Measurements from ENCODE around the gene ADGRB3. TPM values are rescaled to one million over a fixed set of nuclear protein-coding genes. Genes with fewer than 3 reads are reported as not detected.

ADGRB3 gene
- total RNA-seq, 1 donor from 2014 or later: 14.9 TPM

DNA sequence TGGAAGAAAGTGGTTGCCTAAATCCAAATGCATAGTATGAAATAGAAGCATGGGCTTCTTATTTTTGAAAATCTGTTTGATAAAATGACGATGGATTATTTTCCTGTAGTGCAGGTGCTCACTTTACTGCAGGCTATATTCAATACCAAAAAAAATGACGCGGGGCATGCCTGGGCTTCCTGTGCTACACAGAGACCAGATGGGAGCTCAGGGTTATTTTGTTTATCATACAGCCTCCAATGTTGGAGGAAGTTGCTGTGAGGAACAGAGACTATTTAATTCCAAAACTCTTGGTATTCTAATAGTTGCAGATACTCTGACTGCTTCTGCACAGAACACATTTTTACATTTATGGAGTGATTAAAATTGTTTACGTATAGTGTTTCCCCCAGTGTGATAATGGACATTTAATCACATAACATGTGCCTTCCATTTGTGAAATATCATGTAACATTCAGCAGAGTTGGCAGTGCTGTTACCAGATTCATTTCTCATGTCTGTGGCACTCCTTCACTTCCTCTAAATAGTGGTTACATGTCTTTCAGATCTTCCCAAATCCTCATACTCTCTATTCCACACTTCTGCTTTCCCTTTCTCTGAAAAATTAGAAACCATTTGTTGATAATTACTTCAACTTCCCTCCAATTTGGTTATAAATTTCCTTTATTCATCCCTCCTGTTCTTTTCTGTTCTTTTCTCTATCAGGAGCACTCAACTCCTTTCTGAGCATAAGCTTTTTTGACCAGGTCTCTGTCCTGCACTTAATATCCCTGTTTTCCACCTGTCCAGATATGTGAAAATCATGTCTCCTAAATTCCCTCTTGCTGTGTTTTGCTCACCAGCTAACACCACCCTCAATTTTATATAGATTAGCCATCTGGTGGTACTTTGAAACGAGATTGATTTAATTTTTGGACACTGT lies 121.6 kb downstream of the ADGRB3 start:
- H3K27me3 Mint-ChIP-seq (ENCODE audit: low read depth): no peaks in the 10 kb centered on the region
- no peak overlapping the region for H3K4me3 Mint-ChIP-seq
- no peak overlapping the region for H3K27ac Mint-ChIP-seq
- H3K9me3 Mint-ChIP-seq: no peaks in the 10 kb centered on the region
- TF ChIP-seq, protein P1, sequence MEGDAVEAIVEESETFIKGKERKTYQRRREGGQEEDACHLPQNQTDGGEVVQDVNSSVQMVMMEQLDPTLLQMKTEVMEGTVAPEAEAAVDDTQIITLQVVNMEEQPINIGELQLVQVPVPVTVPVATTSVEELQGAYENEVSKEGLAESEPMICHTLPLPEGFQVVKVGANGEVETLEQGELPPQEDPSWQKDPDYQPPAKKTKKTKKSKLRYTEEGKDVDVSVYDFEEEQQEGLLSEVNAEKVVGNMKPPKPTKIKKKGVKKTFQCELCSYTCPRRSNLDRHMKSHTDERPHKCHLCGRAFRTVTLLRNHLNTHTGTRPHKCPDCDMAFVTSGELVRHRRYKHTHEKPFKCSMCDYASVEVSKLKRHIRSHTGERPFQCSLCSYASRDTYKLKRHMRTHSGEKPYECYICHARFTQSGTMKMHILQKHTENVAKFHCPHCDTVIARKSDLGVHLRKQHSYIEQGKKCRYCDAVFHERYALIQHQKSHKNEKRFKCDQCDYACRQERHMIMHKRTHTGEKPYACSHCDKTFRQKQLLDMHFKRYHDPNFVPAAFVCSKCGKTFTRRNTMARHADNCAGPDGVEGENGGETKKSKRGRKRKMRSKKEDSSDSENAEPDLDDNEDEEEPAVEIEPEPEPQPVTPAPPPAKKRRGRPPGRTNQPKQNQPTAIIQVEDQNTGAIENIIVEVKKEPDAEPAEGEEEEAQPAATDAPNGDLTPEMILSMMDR (IDR thresholded peaks at IDR 0.05; ENCODE audit: unreplicated experiment): no peak
- no peaks in the 10 kb centered on the region for H3K36me3 Mint-ChIP-seq
- peaks cover 17% of the 10 kb centered on the region for H3K4me1 Mint-ChIP-seq
- no peak for DNase-seq (ENCODE audit: low spot score in 2 of 2, unreplicated experiment in 2 of 2)

DNA sequence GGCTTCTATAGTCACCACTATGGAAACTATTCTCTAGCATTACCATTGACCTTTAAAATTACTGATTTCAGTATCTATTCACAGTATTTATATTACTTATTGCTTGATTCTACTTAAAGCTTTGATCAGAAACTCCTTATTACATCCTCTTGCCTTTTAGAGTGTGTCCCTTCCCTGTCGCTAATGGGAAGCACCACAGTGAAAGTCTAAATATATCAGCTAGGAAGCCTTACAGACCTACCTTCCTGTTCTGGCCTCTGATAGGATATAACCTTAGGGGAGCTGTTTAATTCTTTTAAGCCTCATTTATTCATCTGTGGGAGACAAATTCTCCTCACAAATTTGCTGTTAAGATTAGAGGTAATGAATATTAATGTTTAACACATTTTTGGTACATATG lies 122.7 kb downstream of the ADGRB3 start:
- TF ChIP-seq, protein P1 (IDR thresholded peaks at IDR 0.05; ENCODE audit: unreplicated experiment): no peak
- Mint-ChIP-seq H3K4me3 (no peak overlapping the region), H3K36me3 (no peaks in the 10 kb centered on the region), H3K27me3 (ENCODE audit: low read depth) (no peaks in the 10 kb centered on the region), H3K4me1 (peaks cover 17% of the 10 kb centered on the region), H3K9me3 (no peaks in the 10 kb centered on the region), H3K27ac (no peak overlapping the region)
- DNase-seq (ENCODE audit: low spot score in 2 of 2, unreplicated experiment in 2 of 2): no peak

DNA sequence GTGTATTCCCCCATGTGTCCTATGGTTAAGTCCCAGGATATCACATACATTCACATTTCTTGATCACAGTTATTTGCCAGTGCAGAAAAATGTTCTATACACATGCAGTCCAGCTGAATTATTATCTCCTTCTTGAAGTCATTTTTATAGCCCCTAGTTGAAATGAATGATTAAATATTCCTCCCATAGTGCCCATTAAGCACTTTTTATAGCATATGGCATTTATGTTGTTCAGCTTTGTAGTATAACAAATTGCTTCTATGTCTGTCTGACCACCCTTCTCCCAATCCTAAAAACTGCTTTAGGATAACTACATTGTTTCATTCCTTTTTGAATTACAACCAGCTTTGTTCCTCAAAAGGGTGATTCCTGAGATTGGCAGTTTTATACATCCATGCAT lies 123.5 kb downstream of the ADGRB3 start:
- no peak overlapping the region for H3K27ac Mint-ChIP-seq
- H3K4me1 Mint-ChIP-seq: peaks cover 17% of the 10 kb centered on the region
- no peak overlapping the region for H3K4me3 Mint-ChIP-seq
- TF ChIP-seq, protein P1 (IDR thresholded peaks at IDR 0.05; ENCODE audit: unreplicated experiment): no peak
- H3K27me3 Mint-ChIP-seq (ENCODE audit: low read depth): no peaks in the 10 kb centered on the region
- no peaks in the 10 kb centered on the region for H3K36me3 Mint-ChIP-seq
- no peak for DNase-seq (ENCODE audit: low spot score in 2 of 2, unreplicated experiment in 2 of 2)
- no peaks in the 10 kb centered on the region for H3K9me3 Mint-ChIP-seq

DNA sequence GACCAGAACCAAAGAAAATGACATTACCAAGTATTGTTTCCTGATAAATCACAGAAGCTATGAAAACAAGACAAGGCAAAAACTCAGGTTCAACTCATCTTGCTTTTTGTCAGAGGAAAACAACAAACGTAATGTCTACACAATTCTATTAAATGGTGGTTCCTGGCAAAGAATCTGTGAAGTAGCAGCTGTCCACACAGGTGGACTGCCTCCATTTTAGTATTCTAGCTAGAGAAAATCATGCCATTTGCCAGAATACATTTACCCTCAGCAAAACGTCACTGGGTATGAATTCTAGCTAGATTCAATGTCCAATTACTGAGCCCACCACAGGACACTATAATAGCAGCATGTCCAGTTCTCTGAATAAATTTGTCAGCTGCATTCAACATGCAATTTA lies 125.4 kb downstream of the ADGRB3 start:
- no peak overlapping the region for H3K27ac Mint-ChIP-seq
- no peaks in the 10 kb centered on the region for H3K36me3 Mint-ChIP-seq
- no peaks in the 10 kb centered on the region for H3K27me3 Mint-ChIP-seq (ENCODE audit: low read depth)
- peaks cover 7% of the 10 kb centered on the region for H3K4me1 Mint-ChIP-seq
- TF ChIP-seq, protein P1 (IDR thresholded peaks at IDR 0.05; ENCODE audit: unreplicated experiment): no peak
- H3K9me3 Mint-ChIP-seq: no peaks in the 10 kb centered on the region
- no peak for DNase-seq (ENCODE audit: low spot score in 2 of 2, unreplicated experiment in 2 of 2)
- no peak overlapping the region for H3K4me3 Mint-ChIP-seq

DNA sequence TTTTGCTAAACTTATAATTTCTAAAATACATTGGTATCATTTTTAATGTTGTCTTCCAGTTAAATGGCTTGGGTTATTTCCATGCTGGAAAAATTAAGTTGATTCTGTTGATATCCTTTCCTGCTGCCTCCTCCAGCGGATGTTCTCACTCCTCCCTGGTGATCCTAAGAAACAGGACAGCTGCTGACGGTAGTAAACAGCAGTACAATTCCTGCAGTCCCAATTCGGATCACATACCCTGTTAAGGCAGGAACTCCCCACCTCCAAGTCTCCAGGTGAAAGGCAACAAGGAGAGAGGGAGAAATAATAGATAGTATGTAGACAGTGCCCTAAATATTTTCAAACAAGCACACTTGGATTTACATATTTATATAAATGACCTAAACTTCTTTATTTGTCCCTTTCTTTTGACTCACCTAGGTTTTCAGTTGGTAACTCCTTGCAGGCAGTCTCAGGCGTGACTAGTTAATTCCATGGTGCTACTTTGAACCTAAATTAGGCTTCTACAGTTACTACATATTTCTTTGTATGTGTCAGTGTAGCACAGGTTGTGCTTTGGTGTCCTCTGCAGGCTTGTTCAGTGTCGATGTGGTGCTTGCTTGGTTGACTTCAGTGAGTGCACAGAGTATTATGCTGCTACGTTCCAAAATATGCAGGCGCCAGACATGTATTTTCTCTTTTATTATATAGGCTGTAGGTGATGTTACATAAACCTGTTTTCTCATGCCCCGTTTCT lies 126.0 kb downstream of the ADGRB3 start:
- Mint-ChIP-seq H3K27me3 (ENCODE audit: low read depth) (no peaks in the 10 kb centered on the region), H3K27ac (no peak overlapping the region), H3K36me3 (no peaks in the 10 kb centered on the region), H3K9me3 (no peaks in the 10 kb centered on the region), H3K4me1 (peaks cover 4% of the 10 kb centered on the region), H3K4me3 (no peak overlapping the region)
- DNase-seq (ENCODE audit: low spot score in 2 of 2, unreplicated experiment in 2 of 2): no peak
- TF ChIP-seq, protein P1 (IDR thresholded peaks at IDR 0.05; ENCODE audit: unreplicated experiment): no peak

Measured in mesothelial cell of epicardium (in vitro differentiated cells).